Heart left ventricle (tissue), 13 donors: ENCODE data around the gene KISS1R.

Source experiments
- POLR2A ChIP-seq, 2 donors: fragments of 450-650 bp; IDR thresholded peaks; one replicate each; pipeline ENCODE4 v1.6.1; 2017; ENCODE audit warnings: antibody characterized with exemption in 2 of 2, mild to moderate bottlenecking in 2 of 2, moderate library complexity in 2 of 2
- TF ChIP-seq, protein P1 (sequence below), 12 donors: fragments of 200-600 bp; sonication (generic) in 4 of 12; IDR thresholded peaks; one replicate each; pipeline versions ENCODE4 v1.5.0 to v1.8.0; 2018 to 2022; ENCODE audit warnings: antibody characterized with exemption in 12 of 12, mild to moderate bottlenecking in 5 of 12
- donor health status: ischemic (EF 13 %, LVEDD 7.1; RV severe dilation, severe dysfunction).
- donor health status: DM: no; HTN: yes; CAD: no.
- donor health status: DM: no; HTN: no; CAD: no.
- donor health status: ischemic (EF 25% LVEDD 6.9; RV normal size, moderate dysfunction).
- donor health status: ischemic (EF 25% LVEDD 5.7; RV mildly dilated, moderate dysfunction).
- donor health status: ischemic (EF 35%, LVEDD 5.7; RV mildly dilated, moderate dysfunction).
- donor health status: nonischemic (EF 11% LVEDD 7.7; RV severe dilation, severe dysfunction).
- donor health status: DM: yes; HTN: yes; CAD: no.
- donor health status: PGD.
- donor health status: ischemic (EF 29% LVEDD 5.4; RV normal size, mild dysfunction).
- donor health status: nonischemic (EF 23%, LVEDD 6.1; RV moderate dilation, normal function).

DNA sequence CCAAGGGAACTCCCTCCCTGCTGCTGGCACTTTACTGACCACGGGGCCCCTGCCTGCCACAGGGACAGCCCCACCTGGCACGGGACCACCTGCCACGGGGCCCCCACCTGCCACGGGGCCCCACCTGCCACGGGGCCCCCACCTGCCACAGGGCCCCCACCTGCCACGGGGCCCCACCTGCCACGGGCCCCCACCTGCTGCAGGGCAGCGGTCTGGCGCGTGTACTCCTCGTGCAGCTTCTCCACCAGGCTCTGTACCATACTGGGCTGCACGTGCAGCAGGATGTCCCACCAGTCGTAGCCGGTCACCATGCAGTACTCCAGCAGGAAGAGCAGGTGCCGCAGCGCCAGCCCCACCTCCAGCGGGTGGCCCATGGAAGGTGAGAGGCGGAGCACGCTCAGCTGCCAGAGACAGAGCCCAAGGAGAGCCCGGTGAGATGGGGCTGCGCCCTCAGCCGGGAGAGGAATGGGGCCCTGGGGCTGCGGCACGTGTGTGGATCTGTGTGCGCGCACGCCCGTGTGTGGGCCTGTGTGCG is 40.3 kb upstream of the KISS1R start:
- TF ChIP-seq, protein P1, sequence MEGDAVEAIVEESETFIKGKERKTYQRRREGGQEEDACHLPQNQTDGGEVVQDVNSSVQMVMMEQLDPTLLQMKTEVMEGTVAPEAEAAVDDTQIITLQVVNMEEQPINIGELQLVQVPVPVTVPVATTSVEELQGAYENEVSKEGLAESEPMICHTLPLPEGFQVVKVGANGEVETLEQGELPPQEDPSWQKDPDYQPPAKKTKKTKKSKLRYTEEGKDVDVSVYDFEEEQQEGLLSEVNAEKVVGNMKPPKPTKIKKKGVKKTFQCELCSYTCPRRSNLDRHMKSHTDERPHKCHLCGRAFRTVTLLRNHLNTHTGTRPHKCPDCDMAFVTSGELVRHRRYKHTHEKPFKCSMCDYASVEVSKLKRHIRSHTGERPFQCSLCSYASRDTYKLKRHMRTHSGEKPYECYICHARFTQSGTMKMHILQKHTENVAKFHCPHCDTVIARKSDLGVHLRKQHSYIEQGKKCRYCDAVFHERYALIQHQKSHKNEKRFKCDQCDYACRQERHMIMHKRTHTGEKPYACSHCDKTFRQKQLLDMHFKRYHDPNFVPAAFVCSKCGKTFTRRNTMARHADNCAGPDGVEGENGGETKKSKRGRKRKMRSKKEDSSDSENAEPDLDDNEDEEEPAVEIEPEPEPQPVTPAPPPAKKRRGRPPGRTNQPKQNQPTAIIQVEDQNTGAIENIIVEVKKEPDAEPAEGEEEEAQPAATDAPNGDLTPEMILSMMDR (IDR thresholded peaks at IDR 0.05) = no peak
- TF ChIP-seq POLR2A (IDR thresholded peaks at IDR 0.05) = no peak
